OCI-LY3 (cell line): ENCODE data around the gene TPGS1.

Experiments
- H2AFZ ChIP-seq: fragments of 200-600, 300-600 bp; shearing (Covaris generic); 2 replicates; pipeline ENCODE4 v1.6.0; 2014; ENCODE audit warnings: antibody characterized with exemption, low read depth, low read length
- H3K27ac ChIP-seq: fragments of 200-600, 300-600 bp; sonication (generic); 2 replicates; pipeline ENCODE4 v1.5.1; 2014; ENCODE audit warnings: mild to moderate bottlenecking, low read length, moderate library complexity, mixed read lengths
- H3K27me3 ChIP-seq: fragments of 200-600, 300-600 bp; sonication (generic); 2 replicates; pipeline ENCODE4 v1.6.1; 2014; ENCODE audit warnings: low read depth, low read length, mixed read lengths
- H3K36me3 ChIP-seq: fragments of 200-600, 300-600 bp; sonication (generic); replicated peaks from 2 replicates; pipeline ENCODE3; 2014; ENCODE audit warnings: low read depth, low read length, mixed read lengths
- H3K4me1 ChIP-seq: fragments of 300-600, 200-600 bp; sonication (generic); 2 replicates; pipeline ENCODE4 v1.6.1; 2014; ENCODE audit warnings: low read length, mixed read lengths
- H3K4me2 ChIP-seq: fragments of 200-600, 300-600 bp; sonication (generic); 2 replicates; pipeline ENCODE4 v1.6.1; 2014; ENCODE audit warnings: low read length, mixed read lengths
- H3K4me3 ChIP-seq: fragments of 300-600, 200-600 bp; sonication (generic); 2 replicates; pipeline ENCODE4 v1.5.1; 2014; ENCODE audit warnings: antibody characterized with exemption, mild to moderate bottlenecking, low read length, moderate library complexity
- H3K79me2 ChIP-seq: fragments of 300-600, 200-600 bp; shearing (Covaris generic); 2 replicates; pipeline ENCODE4 v1.6.1; 2014; ENCODE audit warnings: mild to moderate bottlenecking, low read length, mixed read lengths
- H3K9ac ChIP-seq: fragments of 300-600, 200-600 bp; shearing (Covaris generic); 2 replicates; pipeline ENCODE4 v1.6.0; 2014; ENCODE audit warnings: mild to moderate bottlenecking, low read length, moderate library complexity
- H3K9me3 ChIP-seq: fragments of 200-600, 300-600 bp; shearing (Covaris generic); 2 replicates; pipeline ENCODE4 v1.6.1; 2014; ENCODE audit warnings: low read length, mixed read lengths; ENCODE audit not compliant: insufficient read depth
- H4K20me1 ChIP-seq: fragments of 200-600, 300-600 bp; sonication (generic); 2 replicates; pipeline ENCODE4 v1.6.1; 2016; ENCODE audit warnings: low read length, mixed read lengths; ENCODE audit not compliant: insufficient read depth
- CTCF ChIP-seq: fragments of 200-600, 300-600 bp; sonication (generic); IDR thresholded peaks from 2 replicates; pipeline ENCODE4 v1.5.1; 2014; ENCODE audit warnings: antibody characterized with exemption, low read length, low read depth
- EZH2phosphoT487 ChIP-seq: fragments of 200-600 bp; shearing (Covaris generic); IDR thresholded peaks from 2 replicates; pipeline ENCODE4 v1.6.1; 2018; ENCODE audit warnings: antibody characterized with exemption, mixed run types, low read depth

TPGS1 gene

GRCh38 chr19:524062-524674, 16.9 kb downstream of the TPGS1 start:
- no peak overlapping the region for H3K27ac ChIP-seq
- H3K4me2 ChIP-seq: no peak overlapping the region
- TF ChIP-seq CTCF (no peak), EZH2phosphoT487 (no peak)
- no peaks in the 10 kb centered on the region for H3K79me2 ChIP-seq
- H3K9me3 ChIP-seq: no peaks in the 10 kb centered on the region
- no peaks in the 10 kb centered on the region for H4K20me1 ChIP-seq
- H3K36me3 ChIP-seq: no peaks in the 10 kb centered on the region
- H3K9ac ChIP-seq: no peak overlapping the region
- H2AFZ ChIP-seq: no peak overlapping the region
- H3K4me3 ChIP-seq: no peak overlapping the region
- peaks cover 7% of the 10 kb centered on the region for H3K27me3 ChIP-seq
- H3K4me1 ChIP-seq: no peaks in the 10 kb centered on the region

- no peak overlapping the region for H3K27ac ChIP-seq
- H3K4me3 ChIP-seq: no peak overlapping the region
- no peaks in the 10 kb centered on the region for H3K36me3 ChIP-seq
- H3K4me1 ChIP-seq: no peaks in the 10 kb centered on the region
- H3K27me3 ChIP-seq: peaks cover 7% of the 10 kb centered on the region
- H3K4me2 ChIP-seq: no peak overlapping the region
- no peak overlapping the region for H2AFZ ChIP-seq
- no peaks in the 10 kb centered on the region for H4K20me1 ChIP-seq
- no peaks in the 10 kb centered on the region for H3K79me2 ChIP-seq
- TF ChIP-seq CTCF (no peak), EZH2phosphoT487 (no peak)
- no peak overlapping the region for H3K9ac ChIP-seq
- no peaks in the 10 kb centered on the region for H3K9me3 ChIP-seq
Measured at GRCh38 chr19:525029-525428, 17.7 kb downstream of the TPGS1 start.

GRCh38 chr19:525857-526419, 18.6 kb downstream of the TPGS1 start:
- Histone ChIP-seq H3K9me3 (no peaks in the 10 kb centered on the region), H3K4me1 (no peaks in the 10 kb centered on the region), H3K4me3 (no peak overlapping the region), H3K79me2 (no peaks in the 10 kb centered on the region), H3K9ac (no peak overlapping the region), H3K36me3 (no peaks in the 10 kb centered on the region), H3K27me3 (peaks cover 7% of the 10 kb centered on the region), H4K20me1 (no peaks in the 10 kb centered on the region), H2AFZ (no peak overlapping the region), H3K4me2 (no peak overlapping the region), H3K27ac (no peak overlapping the region)
- TF ChIP-seq EZH2phosphoT487 (no peak), CTCF (no peak)

GRCh38 chr19:530134-531008, 23.1 kb downstream of the TPGS1 start:
- Histone ChIP-seq H3K4me2 (peak overlapping the region; percentile 72), H3K4me1 (peaks cover 11% of the 10 kb centered on the region), H3K36me3 (no peaks in the 10 kb centered on the region), H3K9me3 (no peaks in the 10 kb centered on the region), H3K79me2 (peaks cover 36% of the 10 kb centered on the region), H3K27me3 (peaks cover 7% of the 10 kb centered on the region), H3K27ac (no peak overlapping the region), H3K4me3 (peak overlapping the region; percentile 86), H4K20me1 (peaks cover 20% of the 10 kb centered on the region), H3K9ac (peak overlapping the region; percentile 73), H2AFZ (peak overlapping the region; percentile 75; the same call in 1 of the 2 replicates)
- TF ChIP-seq EZH2phosphoT487 (no peak), CTCF (no peak)
